Subcutaneous adipose tissue (tissue), 4 donors: Measurements from ENCODE around the gene GMDS. TPM values are rescaled to one million over a fixed set of nuclear protein-coding genes. Genes with fewer than 3 reads are reported as not detected.

Experiments
- total RNA-seq, 4 donors: library from RNA; depleted of rRNA; stranded (reverse); fragments of >200 nt; gene quantifications; one replicate each; pipeline ENCODE4 v1.1.0, GENCODE V29; 2016
- TF ChIP-seq, protein P1 (sequence below): fragments of 450-650 bp; IDR thresholded peaks from one replicate; pipeline ENCODE4 v1.5.1; 2016; ENCODE audit warnings: low read depth, mild to moderate bottlenecking, control low read depth, antibody characterized with exemption, moderate library complexity

The GMDS gene
- total RNA-seq, 4 donors from 2014 or later: 10.1 to 17.3 (median 13.9) TPM

- TF ChIP-seq, protein P1, sequence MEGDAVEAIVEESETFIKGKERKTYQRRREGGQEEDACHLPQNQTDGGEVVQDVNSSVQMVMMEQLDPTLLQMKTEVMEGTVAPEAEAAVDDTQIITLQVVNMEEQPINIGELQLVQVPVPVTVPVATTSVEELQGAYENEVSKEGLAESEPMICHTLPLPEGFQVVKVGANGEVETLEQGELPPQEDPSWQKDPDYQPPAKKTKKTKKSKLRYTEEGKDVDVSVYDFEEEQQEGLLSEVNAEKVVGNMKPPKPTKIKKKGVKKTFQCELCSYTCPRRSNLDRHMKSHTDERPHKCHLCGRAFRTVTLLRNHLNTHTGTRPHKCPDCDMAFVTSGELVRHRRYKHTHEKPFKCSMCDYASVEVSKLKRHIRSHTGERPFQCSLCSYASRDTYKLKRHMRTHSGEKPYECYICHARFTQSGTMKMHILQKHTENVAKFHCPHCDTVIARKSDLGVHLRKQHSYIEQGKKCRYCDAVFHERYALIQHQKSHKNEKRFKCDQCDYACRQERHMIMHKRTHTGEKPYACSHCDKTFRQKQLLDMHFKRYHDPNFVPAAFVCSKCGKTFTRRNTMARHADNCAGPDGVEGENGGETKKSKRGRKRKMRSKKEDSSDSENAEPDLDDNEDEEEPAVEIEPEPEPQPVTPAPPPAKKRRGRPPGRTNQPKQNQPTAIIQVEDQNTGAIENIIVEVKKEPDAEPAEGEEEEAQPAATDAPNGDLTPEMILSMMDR: no peak
These were observed 59.9 kb downstream of the GMDS start for GRCh38 chr6:2185466-2185865.

GRCh38 chr6:2184700-2185455 is 60.5 kb downstream of the GMDS start:
- TF ChIP-seq, protein P1: no peak

DNA sequence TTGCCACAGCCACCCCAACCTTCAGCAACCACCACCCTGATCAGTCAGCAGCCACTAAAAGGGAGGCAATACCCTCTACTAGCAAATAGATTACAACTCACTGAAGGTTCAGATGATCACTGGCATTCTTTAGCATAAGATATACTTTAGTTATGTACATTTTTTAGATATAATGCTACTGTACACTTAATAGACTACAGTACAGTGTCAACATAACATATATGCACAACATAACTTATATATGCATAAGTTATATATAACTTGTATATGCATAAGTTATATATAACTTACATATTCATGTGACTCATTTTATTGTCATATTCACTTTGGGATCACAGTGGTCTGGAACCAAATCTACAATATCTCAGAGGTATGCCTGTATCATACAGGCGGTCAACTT is 61.7 kb downstream of the GMDS start:
- TF ChIP-seq, protein P1: no peak

- TF ChIP-seq, protein P1: no peak
These were observed 62.2 kb downstream of the GMDS start for GRCh38 chr6:2183246-2183645.

- TF ChIP-seq, protein P1: no peak
These were observed 63.2 kb downstream of the GMDS start for GRCh38 chr6:2182251-2182650.

GRCh38 chr6:2181567-2181966 is 63.8 kb downstream of the GMDS start:
- TF ChIP-seq, protein P1: no peak

- TF ChIP-seq, protein P1: no peak
These were observed 65.5 kb downstream of the GMDS start for GRCh38 chr6:2179950-2180349.
